CD4-positive, alpha-beta T cell treated with Interleukin-6 for 4 hours (primary cell): ENCODE data around the gene DISC1.

Experiments
- DNase-seq: peaks from one replicate; pipeline ENCODE4 v3.0.0-alpha.2; 2020; ENCODE audit warnings: mixed read lengths

The DISC1 gene

GRCh38 chr1:232057896-232058274 lies 431.3 kb downstream of the DISC1 start:
- no peak for DNase-seq

- no peak for DNase-seq
Measured at GRCh38 chr1:232059726-232060374, 433.3 kb downstream of the DISC1 start.

GRCh38 chr1:232062967-232063366 lies 436.4 kb downstream of the DISC1 start:
- DNase-seq: no peak

- DNase-seq: no peak
Measured at GRCh38 chr1:232066521-232066920, 439.9 kb downstream of the DISC1 start.

GRCh38 chr1:232074265-232074664 lies 447.7 kb downstream of the DISC1 start:
- no peak for DNase-seq

- DNase-seq: no peak
Measured at GRCh38 chr1:232077809-232078208, 451.2 kb downstream of the DISC1 start.

- DNase-seq: no peak
Measured at GRCh38 chr1:232084584-232085223, 458.1 kb downstream of the DISC1 start.

GRCh38 chr1:232090816-232091215 lies 464.2 kb downstream of the DISC1 start:
- DNase-seq: no peak
